IPS-15b (cell line): ENCODE measurements around the gene RARB.

Experiments used
- H3K27me3 ChIP-seq: one replicate; pipeline ENCODE4 v1.6.1; 2013; ENCODE audit warnings: low read length; ENCODE audit not compliant: control insufficient read depth, insufficient read depth
- H3K36me3 ChIP-seq: one replicate; pipeline ENCODE4 v1.6.1; 2013; ENCODE audit warnings: low read length; ENCODE audit not compliant: control insufficient read depth, insufficient read depth
- H3K4me1 ChIP-seq: one replicate; pipeline ENCODE4 v1.6.1; 2013; ENCODE audit warnings: mild to moderate bottlenecking, low read length; ENCODE audit not compliant: control insufficient read depth, insufficient read depth
- H3K4me3 ChIP-seq: one replicate; pipeline ENCODE4 v1.5.1; 2013; ENCODE audit warnings: low read depth, low read length
- H3K9ac ChIP-seq: one replicate; pipeline ENCODE4 v1.6.1; 2013; ENCODE audit warnings: low read depth, mild to moderate bottlenecking, low read length
- H3K9me3 ChIP-seq: one replicate; pipeline ENCODE4 v1.6.1; 2013; ENCODE audit warnings: mild to moderate bottlenecking, low read length; ENCODE audit not compliant: control insufficient read depth, insufficient read depth

The RARB gene

DNA sequence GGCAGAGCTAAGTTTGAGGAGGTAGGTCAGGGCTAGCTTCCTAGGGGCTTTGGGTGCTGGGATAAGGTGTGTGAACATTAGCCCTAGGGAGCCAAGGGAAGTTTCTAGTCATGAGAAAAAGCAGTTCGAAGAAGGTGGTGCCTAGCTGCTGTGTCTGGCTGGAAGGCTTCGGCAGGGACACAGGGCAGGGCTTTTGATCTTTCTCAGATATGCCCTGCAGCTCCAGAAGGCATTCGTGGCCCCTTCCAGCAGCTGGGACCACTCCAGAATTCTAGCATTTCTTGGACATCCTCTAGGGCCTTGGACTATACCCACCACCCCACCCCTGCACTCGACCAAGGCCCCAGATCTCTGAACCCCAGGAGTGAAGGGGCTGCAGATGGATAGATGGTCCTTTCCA, 148.1 kb downstream of the RARB start:
- no peaks in the 10 kb centered on the region for H3K4me1 ChIP-seq
- no peak overlapping the region for H3K4me3 ChIP-seq
- H3K27me3 ChIP-seq, result no peaks in the 10 kb centered on the region
- H3K9me3 ChIP-seq, result no peaks in the 10 kb centered on the region
- H3K36me3 ChIP-seq, result no peaks in the 10 kb centered on the region
- no peak overlapping the region for H3K9ac ChIP-seq

DNA sequence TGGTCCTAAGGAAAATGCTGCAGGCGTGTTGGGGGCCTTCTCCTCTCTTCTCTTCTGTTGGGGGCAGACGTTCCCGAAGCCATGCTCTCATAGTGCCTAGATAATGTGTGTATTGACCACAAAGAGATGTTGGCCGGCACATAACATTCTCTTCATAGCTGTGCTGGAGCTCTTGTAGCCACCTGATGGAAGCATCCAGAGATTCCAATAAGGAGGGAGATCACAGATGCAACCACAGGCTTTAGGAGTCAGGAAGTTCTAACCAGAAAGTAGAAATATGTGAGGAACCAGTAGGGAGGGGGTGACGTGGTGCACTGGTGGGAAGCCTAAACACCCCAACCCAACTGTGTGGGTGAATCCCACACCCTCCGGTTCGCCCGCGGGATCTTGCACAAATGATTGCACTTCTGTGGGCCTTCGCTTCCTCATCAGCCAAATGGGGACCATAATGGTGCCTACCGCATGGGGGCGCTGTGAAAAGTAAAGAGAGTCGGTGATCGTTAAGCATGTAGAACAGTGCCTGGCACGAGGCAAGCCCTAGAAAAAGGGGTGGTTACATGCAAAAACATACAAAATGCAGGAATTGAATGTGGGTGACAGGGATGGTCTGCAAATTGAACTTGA, 148.9 kb downstream of the RARB start:
- H3K9me3 ChIP-seq, result no peaks in the 10 kb centered on the region
- peaks cover 1% of the 10 kb centered on the region for H3K4me1 ChIP-seq
- no peak overlapping the region for H3K9ac ChIP-seq
- no peaks in the 10 kb centered on the region for H3K27me3 ChIP-seq
- no peak overlapping the region for H3K4me3 ChIP-seq
- H3K36me3 ChIP-seq, result no peaks in the 10 kb centered on the region

GRCh38 chr3:25578059-25578458, 150.0 kb downstream of the RARB start:
- no peak overlapping the region for H3K4me3 ChIP-seq
- H3K4me1 ChIP-seq, result peaks cover 3% of the 10 kb centered on the region
- no peak overlapping the region for H3K9ac ChIP-seq
- no peaks in the 10 kb centered on the region for H3K9me3 ChIP-seq
- H3K27me3 ChIP-seq, result no peaks in the 10 kb centered on the region
- no peaks in the 10 kb centered on the region for H3K36me3 ChIP-seq

GRCh38 chr3:25580534-25580933, 152.5 kb downstream of the RARB start:
- Histone ChIP-seq H3K27me3 (no peaks in the 10 kb centered on the region), H3K36me3 (no peaks in the 10 kb centered on the region), H3K4me1 (peaks cover 3% of the 10 kb centered on the region), H3K9me3 (no peaks in the 10 kb centered on the region), H3K4me3 (no peak overlapping the region), H3K9ac (no peak overlapping the region)

DNA sequence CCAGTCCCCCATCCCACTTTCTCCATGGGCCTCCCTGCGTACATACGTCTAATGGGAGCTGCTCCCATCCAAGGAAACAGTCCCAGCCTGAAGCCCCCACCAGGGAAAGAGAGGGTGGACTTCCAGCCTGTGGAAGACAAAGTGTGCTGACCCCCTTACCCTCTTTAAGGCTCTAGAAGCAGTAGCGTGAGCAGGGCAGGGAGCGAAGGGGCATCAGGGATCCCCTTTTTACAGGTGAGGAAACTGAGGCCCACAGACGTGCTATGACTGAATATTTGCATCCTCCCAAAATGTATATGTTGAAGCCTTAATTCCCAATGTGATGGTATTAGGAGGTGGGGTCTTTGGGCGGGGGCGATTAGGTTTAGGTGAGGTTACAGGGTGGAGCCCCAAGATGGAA, 153.3 kb downstream of the RARB start:
- no peaks in the 10 kb centered on the region for H3K36me3 ChIP-seq
- H3K9me3 ChIP-seq, result no peaks in the 10 kb centered on the region
- H3K9ac ChIP-seq, result no peak overlapping the region
- H3K27me3 ChIP-seq, result no peaks in the 10 kb centered on the region
- peaks cover 3% of the 10 kb centered on the region for H3K4me1 ChIP-seq
- no peak overlapping the region for H3K4me3 ChIP-seq

DNA sequence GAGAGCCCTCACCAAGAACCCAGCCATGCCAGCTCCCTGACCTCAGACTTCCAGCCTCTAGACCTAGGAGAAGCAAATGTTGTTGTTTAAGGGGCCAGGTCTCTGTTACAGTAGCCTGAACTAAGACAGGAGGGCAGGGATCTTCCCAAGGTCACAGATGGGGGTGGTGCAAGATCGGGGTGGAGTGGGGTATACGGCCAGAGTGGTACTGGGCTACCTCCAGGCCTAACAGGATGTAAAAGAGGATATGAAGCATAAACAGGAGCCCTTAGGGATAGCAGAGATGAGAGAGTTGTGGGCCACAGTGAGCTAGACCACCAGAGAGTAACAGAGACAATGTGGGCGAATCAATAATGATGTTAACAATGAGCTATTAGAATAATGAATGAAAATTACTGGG, 153.8 kb downstream of the RARB start:
- peaks cover 3% of the 10 kb centered on the region for H3K4me1 ChIP-seq
- no peaks in the 10 kb centered on the region for H3K36me3 ChIP-seq
- H3K9me3 ChIP-seq, result no peaks in the 10 kb centered on the region
- no peak overlapping the region for H3K9ac ChIP-seq
- no peak overlapping the region for H3K4me3 ChIP-seq
- no peaks in the 10 kb centered on the region for H3K27me3 ChIP-seq

DNA sequence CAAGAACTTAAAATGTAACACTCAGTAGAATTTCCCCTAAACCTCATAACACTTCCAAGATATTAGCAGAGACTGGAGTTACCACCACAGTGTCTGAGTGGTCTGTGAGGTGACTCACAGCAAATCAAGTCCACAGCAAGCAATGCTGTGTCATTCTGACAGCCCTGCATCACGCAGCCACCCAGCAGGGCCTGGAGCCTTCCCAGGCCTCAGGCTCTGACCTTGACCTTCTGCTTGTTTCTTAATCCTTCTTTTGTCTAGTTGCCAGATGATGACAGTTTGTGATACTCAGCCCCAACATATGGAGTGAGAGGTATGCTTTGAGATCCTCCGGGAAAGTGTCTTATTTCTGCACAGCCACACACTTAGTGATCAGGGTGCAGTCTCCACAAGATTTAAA, 154.2 kb downstream of the RARB start:
- Histone ChIP-seq H3K4me1 (peaks cover 3% of the 10 kb centered on the region), H3K4me3 (no peak overlapping the region), H3K9ac (no peak overlapping the region), H3K36me3 (no peaks in the 10 kb centered on the region), H3K27me3 (no peaks in the 10 kb centered on the region), H3K9me3 (no peaks in the 10 kb centered on the region)

DNA sequence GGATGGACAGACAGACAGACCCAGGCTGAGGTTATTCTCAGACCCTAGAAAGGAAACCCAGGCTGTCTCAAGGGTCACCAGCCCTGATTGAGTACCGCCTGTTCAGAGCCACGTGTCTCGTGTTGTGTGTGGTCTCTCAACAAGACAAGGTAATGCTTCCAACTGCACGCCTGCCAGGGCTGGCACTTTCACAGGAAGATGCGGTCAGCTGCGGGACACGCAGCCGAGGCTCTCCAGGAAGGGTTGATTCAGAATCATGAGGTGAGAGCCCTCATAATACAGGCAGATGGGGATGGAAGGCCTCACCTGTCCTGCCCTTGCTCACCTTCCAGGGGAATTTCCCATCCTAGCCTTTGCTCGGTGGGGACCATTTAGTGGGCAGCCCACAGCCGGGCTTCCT, 155.3 kb downstream of the RARB start:
- Histone ChIP-seq H3K4me3 (no peak overlapping the region), H3K27me3 (no peaks in the 10 kb centered on the region), H3K4me1 (peaks cover 3% of the 10 kb centered on the region), H3K36me3 (no peaks in the 10 kb centered on the region), H3K9me3 (no peaks in the 10 kb centered on the region), H3K9ac (no peak overlapping the region)

- Histone ChIP-seq H3K27me3 (no peaks in the 10 kb centered on the region), H3K9ac (no peak overlapping the region), H3K4me1 (peaks cover 3% of the 10 kb centered on the region), H3K4me3 (no peak overlapping the region), H3K9me3 (no peaks in the 10 kb centered on the region), H3K36me3 (no peaks in the 10 kb centered on the region)
Observed at GRCh38 chr3:25584011-25584789, 156.1 kb downstream of the RARB start.

DNA sequence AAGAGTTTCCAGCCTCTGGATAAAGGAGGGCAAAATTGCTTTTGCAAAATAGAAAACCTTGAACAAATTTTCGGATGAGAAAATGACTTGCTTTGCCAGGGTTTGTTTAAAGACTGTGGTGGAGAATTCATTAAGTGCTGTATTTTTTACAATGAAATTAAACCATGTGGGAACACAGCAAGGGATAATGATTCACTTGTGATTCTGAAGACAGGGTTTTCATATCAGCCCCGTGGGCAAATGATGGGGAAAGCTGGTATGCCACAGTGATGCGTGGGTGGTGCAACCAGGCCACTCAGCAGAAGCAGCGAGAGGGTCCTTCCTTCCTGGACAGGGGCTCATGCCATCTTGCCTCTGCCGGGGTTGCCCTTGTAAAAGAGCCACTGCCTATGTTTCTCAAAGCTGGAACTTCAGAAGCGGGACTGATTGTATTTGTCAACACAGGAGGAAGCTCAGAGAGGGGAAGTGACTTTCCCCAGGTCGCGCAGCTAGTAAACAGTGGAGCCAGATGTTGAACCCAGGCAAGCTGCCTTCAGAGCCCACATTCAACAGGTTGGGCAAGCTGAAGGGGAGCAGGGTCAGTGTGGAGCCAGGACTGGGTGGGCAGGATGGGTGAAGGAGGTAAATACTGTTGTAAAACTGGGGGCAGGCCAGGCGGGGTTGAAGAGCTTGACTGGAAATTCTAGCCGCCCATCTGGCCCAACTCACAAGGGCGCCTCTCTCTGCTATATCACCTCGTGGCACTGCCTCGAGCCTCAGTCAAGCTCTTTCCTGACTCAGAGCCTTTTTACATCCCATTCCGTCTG, 157.5 kb downstream of the RARB start:
- Histone ChIP-seq H3K27me3 (no peaks in the 10 kb centered on the region), H3K9ac (no peak overlapping the region), H3K36me3 (no peaks in the 10 kb centered on the region), H3K9me3 (no peaks in the 10 kb centered on the region), H3K4me3 (no peak overlapping the region), H3K4me1 (peaks cover 3% of the 10 kb centered on the region)

DNA sequence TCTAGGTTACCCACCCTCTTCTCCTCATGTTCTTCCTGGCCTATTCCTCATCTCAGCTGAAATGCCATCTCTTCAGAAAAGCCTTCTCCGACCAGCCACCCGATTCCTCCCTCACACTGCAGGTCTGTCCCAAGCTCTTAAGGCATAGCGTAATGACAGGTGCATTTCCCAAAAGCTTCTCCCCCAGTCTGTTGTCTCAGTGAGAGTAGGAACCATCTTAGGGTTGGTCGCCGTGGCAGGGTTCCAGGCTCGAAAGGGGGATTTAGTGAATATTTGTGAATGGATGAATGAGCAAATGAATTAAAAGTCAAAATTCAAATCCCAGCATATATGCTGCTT, 158.1 kb downstream of the RARB start:
- Histone ChIP-seq H3K4me1 (peaks cover 3% of the 10 kb centered on the region), H3K9ac (no peak overlapping the region), H3K4me3 (no peak overlapping the region), H3K36me3 (no peaks in the 10 kb centered on the region), H3K27me3 (no peaks in the 10 kb centered on the region), H3K9me3 (no peaks in the 10 kb centered on the region)

DNA sequence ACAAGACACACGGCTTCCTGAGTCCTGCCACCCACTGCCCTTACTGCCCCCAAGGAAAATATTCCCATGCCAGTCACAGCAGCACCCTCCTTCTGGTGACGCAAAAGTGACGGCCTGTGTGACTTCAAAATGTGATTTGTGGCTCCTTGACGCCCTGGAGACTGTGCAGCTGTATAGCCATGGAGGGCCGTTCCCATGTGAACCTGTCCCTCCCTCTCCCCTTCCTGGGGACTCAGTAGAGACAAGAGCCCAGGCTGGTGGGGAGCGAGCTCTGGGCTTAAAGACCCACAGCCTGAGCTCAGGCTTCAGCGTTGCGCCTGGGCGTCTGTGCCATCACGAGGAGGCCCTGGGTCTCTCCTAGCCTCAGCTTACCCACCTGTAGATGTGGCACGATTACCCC, 158.5 kb downstream of the RARB start:
- Histone ChIP-seq H3K36me3 (no peaks in the 10 kb centered on the region), H3K27me3 (no peaks in the 10 kb centered on the region), H3K9me3 (no peaks in the 10 kb centered on the region), H3K4me1 (peaks cover 3% of the 10 kb centered on the region), H3K9ac (no peak overlapping the region), H3K4me3 (no peak overlapping the region)
